Cardiac muscle cell (in vitro differentiated cells and primary cell): ENCODE results near the gene CLCN1. TPM values are rescaled to one million over a fixed set of nuclear protein-coding genes. Genes with fewer than 3 reads are reported as not detected.
A peak's percentile ranks its signal among the peaks of the same experiment; 100 is the strongest.
"Not testable (repeated sequence)": the region's sequence is repeated elsewhere in the genome, so short reads cannot be mapped to it uniquely, and the experiment has no call there.

Experiments used
- DNase-seq, 2 donors: peaks; one replicate each; pipeline versions ENCODE4 v3.0.0 to v3.0.0-alpha.2; 2010 to 2017; ENCODE audit warnings: low read depth in 1 of 2, low spot score in 1 of 2
- H3K27ac ChIP-seq: fragments of 200-600 bp; sonication (generic); 2 replicates; pipeline ENCODE4 v1.5.1; 2016
- H3K27me3 ChIP-seq: fragments of 200-600 bp; sonication (generic); 2 replicates; pipeline ENCODE4 v1.6.0; 2016; ENCODE audit warnings: control low read depth
- H3K36me3 ChIP-seq: fragments of 200-600 bp; sonication (generic); 2 replicates; pipeline ENCODE4 v1.5.1; 2016; ENCODE audit warnings: control low read depth
- H3K4me1 ChIP-seq: fragments of 200-600 bp; sonication (generic); 2 replicates; pipeline ENCODE4 v1.8.1; 2017; ENCODE audit warnings: low read depth, mild to moderate bottlenecking, mixed run types
- H3K4me3 ChIP-seq: fragments of 200-600 bp; sonication (generic); 2 replicates; pipeline ENCODE4 v1.5.1; 2016; ENCODE audit warnings: mild to moderate bottlenecking
- H3K9me3 ChIP-seq: fragments of 200-600 bp; sonication (generic); 2 replicates; pipeline ENCODE4 v1.5.1; 2017; ENCODE audit warnings: low read depth, mild to moderate bottlenecking, control low read depth
- polyA plus RNA-seq: library from polyadenylated mRNA; unstranded; fragments of >200 nt; fragmentation: Nextera tagmentation; extraction: Ambion mirVana; gene quantifications from 2 replicates; pipeline ENCODE4 v1.2.1, GENCODE V29; 2016
- total RNA-seq: library from RNA; depleted of rRNA; stranded (reverse); fragments of >200 nt; gene quantifications from 2 replicates; pipeline ENCODE4 v1.2.3, GENCODE V29; 2016
- TF ChIP-seq, protein P1 (sequence below): IDR thresholded peaks from 2 replicates; pipeline ENCODE4 v1.5.1; 2012; ENCODE audit warnings: low read depth, mild to moderate bottlenecking, low read length

The CLCN1 gene
- total and polyA plus RNA-seq, 2 experiments from 2014 or later: not detected

DNA sequence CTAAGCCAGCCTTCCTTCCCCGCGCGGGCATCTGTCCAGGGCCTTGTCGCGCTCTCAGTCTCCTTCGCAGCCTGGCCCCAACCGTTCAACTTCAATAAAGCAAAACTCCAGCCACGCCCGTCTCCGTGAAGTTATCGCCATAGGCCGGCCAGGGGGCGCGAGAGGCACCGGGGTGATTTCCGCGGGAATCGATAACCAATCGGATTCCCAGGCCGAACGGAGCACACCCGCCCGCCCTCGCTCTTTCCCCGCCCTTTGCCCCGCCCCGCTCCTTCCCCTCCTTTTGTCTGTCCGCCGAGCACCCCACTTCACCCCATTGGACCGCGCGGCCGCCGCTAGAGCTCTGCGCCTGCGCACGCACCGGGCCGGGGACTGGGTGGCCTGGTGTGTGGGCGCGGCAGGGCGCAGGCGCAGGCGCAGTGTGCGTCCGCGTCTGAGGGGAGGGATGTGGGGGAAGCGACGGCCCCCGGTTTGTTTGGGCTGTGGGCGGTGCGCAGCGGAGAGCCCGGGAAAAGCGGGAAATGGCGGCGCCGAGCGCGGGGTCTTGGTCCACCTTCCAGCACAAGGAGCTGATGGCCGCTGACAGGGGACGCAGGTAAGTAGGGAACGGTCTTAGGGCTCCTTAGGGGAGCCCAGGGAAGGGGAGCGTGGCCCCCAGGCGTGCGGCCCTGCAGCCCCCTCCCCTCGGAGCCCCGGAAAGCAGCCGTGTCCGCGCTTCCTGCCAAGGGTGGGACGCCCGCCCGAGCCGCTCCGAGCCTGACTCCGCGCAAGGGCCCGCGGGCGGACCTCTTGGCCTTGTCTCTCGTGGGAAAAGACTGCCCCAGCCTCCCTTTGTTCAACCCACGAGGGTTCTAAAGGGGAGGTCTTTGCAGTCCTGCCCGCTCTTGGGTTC, 27.7 kb upstream of the CLCN1 start, which contains the start of gene CASP2:
Gene CASP2, plus strand, starts transcription at position 417 of the 892 bp plus-strand sequence. Its CDS starts 105 bp downstream, at position 522.
- Histone ChIP-seq H3K36me3 (peaks cover 11% of the 10 kb centered on the region), H3K9me3 (no peaks in the 10 kb centered on the region), H3K27ac (peak within 1 kb of the TSS; percentile 77), H3K27me3 (no peaks in the 10 kb centered on the region), H3K4me3 (peak within 1 kb of the TSS; percentile 83), H3K4me1 (peaks cover 3% of the 10 kb centered on the region)
- peak; percentile 97 to 99 for DNase-seq
- TF ChIP-seq, protein P1, sequence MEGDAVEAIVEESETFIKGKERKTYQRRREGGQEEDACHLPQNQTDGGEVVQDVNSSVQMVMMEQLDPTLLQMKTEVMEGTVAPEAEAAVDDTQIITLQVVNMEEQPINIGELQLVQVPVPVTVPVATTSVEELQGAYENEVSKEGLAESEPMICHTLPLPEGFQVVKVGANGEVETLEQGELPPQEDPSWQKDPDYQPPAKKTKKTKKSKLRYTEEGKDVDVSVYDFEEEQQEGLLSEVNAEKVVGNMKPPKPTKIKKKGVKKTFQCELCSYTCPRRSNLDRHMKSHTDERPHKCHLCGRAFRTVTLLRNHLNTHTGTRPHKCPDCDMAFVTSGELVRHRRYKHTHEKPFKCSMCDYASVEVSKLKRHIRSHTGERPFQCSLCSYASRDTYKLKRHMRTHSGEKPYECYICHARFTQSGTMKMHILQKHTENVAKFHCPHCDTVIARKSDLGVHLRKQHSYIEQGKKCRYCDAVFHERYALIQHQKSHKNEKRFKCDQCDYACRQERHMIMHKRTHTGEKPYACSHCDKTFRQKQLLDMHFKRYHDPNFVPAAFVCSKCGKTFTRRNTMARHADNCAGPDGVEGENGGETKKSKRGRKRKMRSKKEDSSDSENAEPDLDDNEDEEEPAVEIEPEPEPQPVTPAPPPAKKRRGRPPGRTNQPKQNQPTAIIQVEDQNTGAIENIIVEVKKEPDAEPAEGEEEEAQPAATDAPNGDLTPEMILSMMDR: peak; percentile 34

DNA sequence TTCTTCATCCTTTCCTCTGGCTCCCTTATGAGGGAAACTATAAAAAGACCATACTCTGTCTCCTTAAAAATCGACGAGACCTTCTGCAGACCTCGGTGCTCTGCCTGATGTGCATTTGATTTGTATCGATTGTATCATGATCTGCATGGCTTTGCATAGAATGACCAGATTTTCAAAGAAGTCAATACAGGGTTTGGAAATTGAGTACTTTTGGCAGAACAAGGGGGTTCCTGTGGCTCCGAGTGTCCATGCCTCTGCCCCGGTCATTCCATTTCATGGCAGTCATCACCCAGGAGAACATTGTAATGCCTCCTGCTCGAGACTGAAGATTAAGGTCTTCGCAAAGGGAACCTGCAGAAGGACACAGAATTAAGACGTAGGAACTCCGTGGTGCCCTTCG, 27.1 kb upstream of the CLCN1 start:
- no peak for DNase-seq
- Histone ChIP-seq H3K9me3 (no peaks in the 10 kb centered on the region), H3K27ac (peak overlapping the region; percentile 77), H3K36me3 (peaks cover 15% of the 10 kb centered on the region), H3K4me1 (peaks cover 3% of the 10 kb centered on the region), H3K27me3 (no peaks in the 10 kb centered on the region), H3K4me3 (peak overlapping the region; percentile 83)
- TF ChIP-seq, protein P1: no peak

DNA sequence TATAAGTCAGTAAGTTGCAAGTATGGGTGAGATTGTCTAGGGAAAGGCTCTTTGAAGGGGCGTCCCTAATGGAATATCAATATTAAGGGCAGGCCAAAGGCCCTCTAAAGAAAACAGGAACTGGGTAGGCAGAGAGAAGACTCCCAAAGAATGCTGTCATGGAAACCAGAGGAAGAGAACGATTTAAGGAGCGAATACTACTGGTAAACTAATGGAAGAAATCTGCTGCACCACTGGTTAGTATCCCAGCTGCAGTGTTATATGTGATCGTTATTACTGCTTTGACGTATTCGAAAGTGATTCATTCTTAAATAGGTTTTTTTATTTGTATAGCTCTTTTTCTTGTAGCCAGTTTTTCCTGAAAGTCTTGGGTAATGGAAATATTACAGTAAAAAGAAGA, 26.5 kb upstream of the CLCN1 start:
- Histone ChIP-seq H3K27me3 (no peaks in the 10 kb centered on the region), H3K27ac (no peak overlapping the region), H3K9me3 (no peaks in the 10 kb centered on the region), H3K4me3 (peak overlapping the region; percentile 83), H3K4me1 (peaks cover 3% of the 10 kb centered on the region), H3K36me3 (peaks cover 21% of the 10 kb centered on the region)
- DNase-seq: no peak
- TF ChIP-seq, protein P1: no peak

DNA sequence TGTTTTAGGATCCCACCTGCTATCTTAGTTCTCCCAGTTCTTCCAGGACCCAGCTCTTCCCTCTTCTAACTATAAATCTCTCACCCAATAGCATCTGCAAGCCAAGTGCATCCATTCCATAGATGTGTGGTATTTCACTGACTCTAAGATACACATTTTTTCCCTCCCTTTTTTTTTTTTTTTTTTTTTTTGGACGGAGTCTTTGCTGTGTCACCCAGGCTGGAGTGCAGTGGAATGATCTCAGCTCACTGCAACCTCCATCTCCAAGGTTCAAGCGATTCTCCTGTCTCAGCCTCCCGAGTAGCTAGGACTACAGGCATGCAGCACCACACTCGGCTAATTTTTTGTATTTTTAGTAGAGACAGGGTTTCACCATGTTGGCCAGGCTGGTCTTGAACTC, 26.0 kb upstream of the CLCN1 start:
- not testable (repeated sequence) for DNase-seq, H3K4me1 ChIP-seq, H3K27me3 ChIP-seq, H3K27ac ChIP-seq, H3K9me3 ChIP-seq
- Histone ChIP-seq H3K36me3 (peaks cover 26% of the 10 kb centered on the region), H3K4me3 (peak overlapping the region; percentile 83)

DNA sequence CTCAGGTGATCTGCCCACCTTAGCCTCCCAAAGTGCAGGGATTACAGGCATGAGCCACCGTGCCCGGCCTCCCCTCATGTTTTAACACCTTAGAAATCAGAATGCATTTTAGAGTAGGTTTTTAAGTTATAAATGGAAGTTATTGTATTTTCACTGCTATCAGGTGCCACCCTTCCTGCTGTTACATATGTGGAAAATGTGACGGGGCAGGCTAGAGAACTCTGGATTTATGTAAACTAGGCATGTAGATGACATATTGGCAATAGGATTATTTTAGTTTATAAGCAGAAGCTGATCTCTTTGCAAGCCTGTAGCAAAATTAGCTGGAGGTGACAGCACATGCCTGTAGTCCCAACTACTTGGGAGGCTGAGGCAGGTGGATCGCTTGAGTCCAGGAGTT, 25.6 kb upstream of the CLCN1 start:
- Histone ChIP-seq H3K27me3 (no peaks in the 10 kb centered on the region), H3K36me3 (peaks cover 30% of the 10 kb centered on the region), H3K4me3 (no peak overlapping the region), H3K27ac (no peak overlapping the region), H3K4me1 (peaks cover 3% of the 10 kb centered on the region), H3K9me3 (no peaks in the 10 kb centered on the region)
- TF ChIP-seq, protein P1: no peak
- no peak for DNase-seq

DNA sequence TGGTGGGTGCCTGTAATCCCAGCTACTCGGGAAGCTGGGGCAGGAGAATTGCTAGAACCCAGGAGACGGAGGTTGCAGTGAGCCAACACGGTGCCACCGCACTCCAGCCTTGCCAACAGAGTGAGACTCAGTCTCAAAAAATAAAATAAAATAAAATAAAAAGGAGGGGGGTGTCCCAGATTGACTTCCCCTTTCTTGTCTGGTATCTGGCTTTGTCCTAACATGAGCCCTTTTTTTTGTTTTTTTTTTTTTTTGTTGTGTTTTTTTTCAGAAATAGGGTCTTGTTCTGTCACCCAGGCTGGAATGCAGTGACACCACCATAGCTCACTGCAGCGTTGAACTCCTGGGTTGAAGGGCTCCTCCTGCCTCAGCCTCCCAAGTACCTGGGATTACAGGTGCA, 23.0 kb upstream of the CLCN1 start:
- TF ChIP-seq, protein P1: no peak
- Histone ChIP-seq H3K36me3 (peaks cover 39% of the 10 kb centered on the region), H3K9me3 (no peaks in the 10 kb centered on the region), H3K4me3 (no peak overlapping the region), H3K4me1 (peaks cover 21% of the 10 kb centered on the region), H3K27ac (no peak overlapping the region), H3K27me3 (no peaks in the 10 kb centered on the region)
- no peak for DNase-seq
